H1 (cell line): ENCODE measurements around the gene ARHGAP42. TPM values are rescaled to one million over a fixed set of nuclear protein-coding genes. Genes with fewer than 3 reads are reported as not detected.

Experiments used
- CTCF ChIA-PET: fragments of 300-600 bp; sonication (Branson Sonifier 250); formaldehyde crosslinking; loops from one replicate; lab custom pipeline; 2021; ENCODE audit not compliant: partially characterized antibody; lab: Charles Lee
- POLR2A ChIA-PET: fragments of 300-600 bp; sonication (Branson Sonifier 250); formaldehyde crosslinking; loops from one replicate; lab custom pipeline; 2021; ENCODE audit warnings: inconsistent platforms; ENCODE audit not compliant: partially characterized antibody; lab: Charles Lee
- DNase-seq, 2 experiments: peaks; one replicate each; pipeline versions ENCODE4 v3.0.0 to v3.0.0-alpha.2; 2010 to 2022; ENCODE audit warnings: low spot score in 2 of 2, low read depth in 1 of 2, mixed read lengths in 1 of 2
- FAIRE-seq: peaks from 2 replicates; lab custom pipeline; 2011; peaks lifted over from hg19 to GRCh38; lab: Jason Lieb, UNC
- H2AFZ ChIP-seq: 2 replicates; pipeline ENCODE4 v1.8.1; 2012; ENCODE audit warnings: low read length, inconsistent platforms
- H2AK5ac ChIP-seq: 2 replicates; pipeline ENCODE4 v1.6.1; 2013; ENCODE audit warnings: low read depth, low read length
- H2BK120ac ChIP-seq: replicated peaks from 2 replicates; pipeline ENCODE3; 2013; ENCODE audit warnings: low read depth, low read length, inconsistent platforms
- H2BK12ac ChIP-seq: 2 replicates; pipeline ENCODE4 v1.6.1; 2013; ENCODE audit warnings: low read depth, low read length
- H2BK15ac ChIP-seq: 2 replicates; pipeline ENCODE4 v1.6.1; 2013; ENCODE audit warnings: low read length
- H2BK20ac ChIP-seq: 2 replicates; pipeline ENCODE4 v1.6.1; 2013; ENCODE audit warnings: low read length
- H2BK5ac ChIP-seq: 2 replicates; pipeline ENCODE4 v1.6.1; 2013; ENCODE audit warnings: low read depth, low read length
- H3K14ac ChIP-seq: 2 replicates; pipeline ENCODE4 v1.6.1; 2013; ENCODE audit warnings: inconsistent platforms; ENCODE audit not compliant: insufficient read length
- H3K18ac ChIP-seq: 2 replicates; pipeline ENCODE4 v1.6.1; 2013; ENCODE audit warnings: low read length; ENCODE audit errors: extremely low read depth
- H3K23ac ChIP-seq: 2 replicates; pipeline ENCODE4 v1.6.1; 2013; ENCODE audit warnings: inconsistent platforms; ENCODE audit not compliant: insufficient read length
- H3K23me2 ChIP-seq: 2 replicates; pipeline ENCODE4 v1.6.1; 2013; ENCODE audit warnings: low read depth, low read length
- H3K27ac ChIP-seq: 2 replicates; pipeline ENCODE4 v1.6.1; 2011; ENCODE audit warnings: low read depth, low read length, inconsistent platforms
- H3K27me3 ChIP-seq, 4 experiments: replicated peaks in 1 of 4; 1 replicate in 1 of 4; 2 replicates in 3 of 4; pipeline versions ENCODE4 v1.6.1 to v1.8.1; 2011 to 2013; ENCODE audit warnings: low read length in 3 of 4, mild to moderate bottlenecking in 3 of 4, inconsistent platforms in 2 of 4, mixed read lengths in 2 of 4, moderate library complexity in 1 of 4; ENCODE audit not compliant: control insufficient read depth in 3 of 4, insufficient read depth in 3 of 4; ENCODE audit errors: extremely low read depth in 1 of 4
- H3K36me3 ChIP-seq, 4 experiments: 2 replicates each; pipeline versions ENCODE4 v1.6.1 to v1.8.1; 2011 to 2013; ENCODE audit warnings: mild to moderate bottlenecking in 4 of 4, low read length in 3 of 4, moderate library complexity in 2 of 4, control low read depth in 1 of 4, inconsistent platforms in 1 of 4; ENCODE audit not compliant: insufficient read depth in 4 of 4, control insufficient read depth in 2 of 4
- H3K4ac ChIP-seq: replicated peaks from 2 replicates; pipeline ENCODE3; 2013; ENCODE audit warnings: low read length, low read depth, mixed read lengths, inconsistent platforms; ENCODE audit not compliant: insufficient read length
- H3K4me1 ChIP-seq, 4 experiments: replicated peaks in 1 of 4; 1 replicate in 1 of 4; 2 replicates in 3 of 4; pipeline versions ENCODE4 v1.6.1 to v1.8.1; 2011 to 2013; ENCODE audit warnings: low read length in 3 of 4, inconsistent platforms in 2 of 4, mixed read lengths in 1 of 4; ENCODE audit not compliant: insufficient read depth in 4 of 4, control insufficient read depth in 3 of 4
- H3K4me2 ChIP-seq, 2 experiments: 2 replicates each; pipeline versions ENCODE4 v1.6.1 to v1.8.1; 2011 to 2013; ENCODE audit warnings: low read depth in 2 of 2, low read length in 2 of 2, control low read depth in 1 of 2, inconsistent platforms in 1 of 2, mild to moderate bottlenecking in 1 of 2; ENCODE audit not compliant: insufficient read depth in 1 of 2
- H3K4me3 ChIP-seq, 4 experiments: fragments of 200-600, 300-600 bp in 1 of 4; sonication (generic), shearing (Covaris generic), sonication (Bioruptor Twin) in 1 of 4; 2 replicates each; pipeline versions ENCODE4 v1.5.1 to v1.8.1; 2011 to 2016; ENCODE audit warnings: low read length in 4 of 4, low read depth in 3 of 4, control low read depth in 2 of 4, inconsistent platforms in 2 of 4, mild to moderate bottlenecking in 2 of 4, mixed read lengths in 1 of 4, moderate library complexity in 1 of 4; ENCODE audit not compliant: insufficient read depth in 2 of 4; ENCODE audit errors: extremely low read depth in 1 of 4
- H3K56ac ChIP-seq: replicated peaks from 2 replicates; pipeline ENCODE3; 2013; ENCODE audit warnings: low read depth, mild to moderate bottlenecking, mixed read lengths, low read length, inconsistent platforms; ENCODE audit not compliant: insufficient read length
- H3K79me1 ChIP-seq: 2 replicates; pipeline ENCODE4 v1.6.1; 2013; ENCODE audit warnings: low read depth, low read length, control low read depth
- H3K79me2 ChIP-seq, 2 experiments: 2 replicates each; pipeline versions ENCODE4 v1.6.1 to v1.8.1; 2012 to 2013; ENCODE audit warnings: low read length in 2 of 2, mild to moderate bottlenecking in 2 of 2, inconsistent platforms in 1 of 2; ENCODE audit not compliant: insufficient read depth in 2 of 2, control insufficient read depth in 1 of 2
- H3K9ac ChIP-seq, 4 experiments: replicated peaks in 1 of 4; 1 replicate in 1 of 4; 2 replicates in 3 of 4; pipeline versions ENCODE4 v1.6.1 to v1.8.1; 2011 to 2013; ENCODE audit warnings: low read depth in 3 of 4, low read length in 3 of 4, control low read depth in 2 of 4, mild to moderate bottlenecking in 2 of 4, moderate library complexity in 2 of 4, inconsistent platforms in 1 of 4; ENCODE audit errors: extremely low read depth in 1 of 4
- H3K9me3 ChIP-seq, 2 experiments: 2 replicates each; pipeline versions ENCODE4 v1.6.1 to v1.8.1; 2012 to 2013; ENCODE audit warnings: mild to moderate bottlenecking in 2 of 2, moderate library complexity in 2 of 2, control low read depth in 1 of 2, inconsistent platforms in 1 of 2, low read depth in 1 of 2, low read length in 1 of 2, mixed read lengths in 1 of 2; ENCODE audit not compliant: insufficient read depth in 2 of 2
- H4K20me1 ChIP-seq, 2 experiments: replicated peaks in 1 of 2; 2 replicates each; pipeline versions ENCODE3 to v1.8.1; 2011 to 2013; ENCODE audit warnings: inconsistent platforms in 2 of 2, low read length in 2 of 2, mild to moderate bottlenecking in 1 of 2; ENCODE audit not compliant: insufficient read depth in 2 of 2, control insufficient read depth in 1 of 2
- H4K5ac ChIP-seq: 2 replicates; pipeline ENCODE4 v1.6.1; 2013; ENCODE audit warnings: low read length, low read depth, mixed read lengths, inconsistent platforms; ENCODE audit not compliant: insufficient read length
- H4K8ac ChIP-seq: 2 replicates; pipeline ENCODE4 v1.8.0; 2013; ENCODE audit warnings: mild to moderate bottlenecking, moderate library complexity, low read length, inconsistent platforms; ENCODE audit not compliant: insufficient read depth; ENCODE audit errors: extremely low read depth
- H4K91ac ChIP-seq: replicated peaks from 2 replicates; pipeline ENCODE3; 2013; ENCODE audit warnings: low read length, mixed read lengths, inconsistent platforms; ENCODE audit not compliant: insufficient read length
- RBBP5 ChIP-seq: IDR thresholded peaks from 2 replicates; pipeline ENCODE4 v1.7.1; 2012; ENCODE audit warnings: low read depth, mild to moderate bottlenecking, inconsistent platforms, low read length, moderate library complexity, borderline replicate concordance
- SIN3A ChIP-seq, 2 experiments: IDR thresholded peaks in 1 of 2; conservative IDR thresholded peaks in 1 of 2; 2 replicates each; pipeline ENCODE4 v1.6.1; 2011 to 2012; ENCODE audit warnings: low read length in 2 of 2, improper control_type of control experiment in 1 of 2, low read depth in 1 of 2, mild to moderate bottlenecking in 1 of 2
- TBP ChIP-seq: IDR thresholded peaks from 2 replicates; pipeline ENCODE4 v1.6.1; 2011; ENCODE audit warnings: low read depth, low read length, improper control_type of control experiment
- YY1 ChIP-seq: IDR thresholded peaks from 2 replicates; pipeline ENCODE4 v1.6.1; 2011; ENCODE audit warnings: low read depth, mild to moderate bottlenecking, low read length
- WGBS, 2 experiments: shearing (Covaris generic) in 1 of 2; methylation state at CpG; one replicate each; pipeline versions ENCODE4 v1.1.6 to v1.1.7; 2013 to 2015; ENCODE audit warnings: low lambda C conversion rate in 2 of 2, mixed read lengths in 2 of 2, inconsistent platforms in 1 of 2, low coverage in 1 of 2, missing lambda C conversion rate in 1 of 2; ENCODE audit not compliant: insufficient replicate concordance in 2 of 2, insufficient coverage in 1 of 2, insufficient read length in 1 of 2; ENCODE audit errors: extremely low coverage in 1 of 2, missing lambda C conversion rate in 1 of 2; 5-methylcytosine and 5-hydroxymethylcytosine counted together
- polyA plus RNA-seq, 7 experiments: library from polyadenylated mRNA; depleted of rRNA in 3 of 7; stranded (reverse) in 5 of 7; unstranded in 2 of 7; fragments of >200 nt in 5 of 7; fragments of 200-250 nt in 2 of 7; gene quantifications; 1 replicate in 5 of 7; 2 replicates in 1 of 7; 4 replicates in 1 of 7; pipeline versions ENCODE4 v1.2.1 to v1.2.3, GENCODE V29; 2011 to 2013; ENCODE audit warnings: missing spikeins in 2 of 7, mixed read lengths in 2 of 7
- total RNA-seq: library from RNA; stranded (reverse); fragmentation: NEBNext Ultra II Directional; extraction: Animal tissue kit (Norgen Biotek cat#: 25700); gene quantifications from 2 replicates; pipeline ENCODE4 v1.2.1, GENCODE V29; 2021

The ARHGAP42 gene
- total and polyA plus RNA-seq, 2 of the 8 experiments (the other 6 are each of a cell fraction or from before 2014, with no cell fraction given), result 22.2 to 33.5 TPM

GRCh38 chr11:100820621-100821020, 133.5 kb downstream of the ARHGAP42 start:
- H4K8ac ChIP-seq, result no peak overlapping the region
- 86% methylated on average over 4 of the region's 4 CpGs; no CpG with 5 or more reads in 1 of the 2 experiments for WGBS, 2 experiments
- peaks cover 0 to 21% of the 10 kb centered on the region in 2 experiments; a peak in 3 of 4 replicates for H3K79me2 ChIP-seq
- H3K4ac ChIP-seq, result no peak overlapping the region
- no peaks in the 10 kb centered on the region for H3K9me3 ChIP-seq
- H3K4me1 ChIP-seq, result peaks cover 0 to 10% (median 5%) of the 10 kb centered on the region in 4 experiments; a peak in 5 of 7 replicates
- ChIA-PET CTCF (interaction anchor here (0.7 to 2.9 kb wide), 10 partner anchors 7 to 244 kb away, joined by 3 to 8 read pairs (median 4); no protein-coding TSS in a partner anchor), POLR2A (interaction anchor here (1.2 to 1.4 kb wide), 2 partner anchors 10 to 46 kb away, joined by 3 read pairs; no protein-coding TSS in a partner anchor)
- H2BK20ac ChIP-seq, result no peak overlapping the region
- peaks cover 0 to 2% (median 0%) of the 10 kb centered on the region in 4 experiments; a peak in 1 of 7 replicates for H3K27me3 ChIP-seq
- no peak overlapping the region for H3K18ac ChIP-seq
- no peak overlapping the region for H3K23ac ChIP-seq
- H2AFZ ChIP-seq, result no peak overlapping the region
- no peak for FAIRE-seq
- H4K91ac ChIP-seq, result no peak overlapping the region
- H3K23me2 ChIP-seq, result no peaks in the 10 kb centered on the region
- H3K14ac ChIP-seq, result no peak overlapping the region
- H3K79me1 ChIP-seq, result no peaks in the 10 kb centered on the region
- H2AK5ac ChIP-seq, result no peak overlapping the region
- H3K4me3 ChIP-seq, result no peak overlapping the region
- H2BK15ac ChIP-seq, result no peak overlapping the region
- no peak overlapping the region for H3K56ac ChIP-seq
- no peak overlapping the region for H2BK5ac ChIP-seq
- no peak overlapping the region for H3K9ac ChIP-seq
- no peak overlapping the region for H3K27ac ChIP-seq
- no peak for DNase-seq
- H4K20me1 ChIP-seq, result no peaks in the 10 kb centered on the region
- no peak overlapping the region for H2BK12ac ChIP-seq
- no peaks in the 10 kb centered on the region for H3K36me3 ChIP-seq
- no peak overlapping the region for H4K5ac ChIP-seq
- H2BK120ac ChIP-seq, result no peak overlapping the region
- no peak overlapping the region for H3K4me2 ChIP-seq
- no peak for TF ChIP-seq TBP
- no peak for TF ChIP-seq YY1
- TF ChIP-seq SIN3A (conservative IDR thresholded peaks at IDR 0.05 in 1 of 2, IDR thresholded peaks at IDR 0.05 in 1 of 2; ENCODE audit: low read depth in 1 of 2, low read length in 2 of 2), result no peak
- no peak for TF ChIP-seq RBBP5
